VCaP (cell line): ENCODE results near the gene TMEM217.
A peak's percentile ranks its signal among the peaks of the same experiment; 100 is the strongest.

Experiments used
- H3K27ac ChIP-seq: fragments of 450-650 bp; 2 replicates; pipeline ENCODE4 v1.5.1; 2017
- CTCF ChIP-seq: fragments of 450-650 bp; conservative IDR thresholded peaks from 2 replicates; pipeline ENCODE4 v1.5.1; 2017; ENCODE audit warnings: mild to moderate bottlenecking, moderate library complexity

TMEM217 gene

GRCh38 chr6:37256692-37257319, 1.1 kb downstream of the TMEM217 start:
- no peak for TF ChIP-seq CTCF
- H3K27ac ChIP-seq, result peak overlapping the region; percentile 81

DNA sequence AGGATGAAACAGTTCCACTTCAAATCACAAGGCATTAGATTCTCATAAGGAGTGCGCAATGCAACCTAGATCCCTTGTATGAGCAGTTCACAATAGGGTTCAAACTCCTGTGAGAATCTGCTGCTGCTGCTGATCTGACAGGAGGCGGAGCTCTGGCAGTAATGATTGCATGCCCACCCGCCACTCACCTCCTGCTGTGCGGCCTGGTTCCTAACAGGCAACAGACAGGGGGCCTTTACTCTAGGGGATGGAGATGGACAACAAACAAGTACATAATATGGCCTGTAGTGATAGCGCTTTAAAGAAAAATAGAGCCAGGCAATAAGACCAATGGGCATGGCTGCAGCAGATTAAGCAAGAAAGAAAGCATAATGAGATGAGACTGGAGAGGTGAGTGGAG, 3.1 kb downstream of the TMEM217 start:
- no peak overlapping the region for H3K27ac ChIP-seq
- TF ChIP-seq CTCF, result no peak

DNA sequence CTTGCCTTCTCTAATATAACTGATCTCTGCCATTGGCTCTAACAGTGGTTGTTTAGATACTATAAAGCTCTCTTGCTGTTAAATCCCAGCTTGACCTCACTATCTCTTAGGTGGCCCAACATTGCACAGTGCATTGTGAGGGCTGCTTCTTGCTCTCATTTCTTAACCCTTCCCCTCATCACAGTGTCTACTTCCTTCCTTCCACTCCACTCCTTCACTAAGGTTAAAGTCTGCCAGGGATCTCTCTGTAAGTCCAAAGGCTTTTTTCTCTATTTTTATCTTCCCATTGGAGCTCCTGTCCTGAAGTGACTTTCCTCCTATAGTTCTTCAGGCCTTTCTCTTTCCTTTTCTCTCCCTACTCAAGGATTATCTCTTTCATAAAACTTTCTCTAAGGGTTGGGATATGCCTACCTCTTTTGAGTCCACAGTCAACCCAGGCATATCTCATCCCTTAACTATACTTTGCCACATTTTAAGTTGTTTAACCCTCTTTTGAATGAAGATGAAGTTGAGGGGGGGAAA, 4.4 kb downstream of the TMEM217 start:
- TF ChIP-seq CTCF, result no peak
- H3K27ac ChIP-seq, result no peak overlapping the region

GRCh38 chr6:37251211-37251780, 6.6 kb downstream of the TMEM217 start:
- no peak for TF ChIP-seq CTCF
- H3K27ac ChIP-seq, result no peak overlapping the region

DNA sequence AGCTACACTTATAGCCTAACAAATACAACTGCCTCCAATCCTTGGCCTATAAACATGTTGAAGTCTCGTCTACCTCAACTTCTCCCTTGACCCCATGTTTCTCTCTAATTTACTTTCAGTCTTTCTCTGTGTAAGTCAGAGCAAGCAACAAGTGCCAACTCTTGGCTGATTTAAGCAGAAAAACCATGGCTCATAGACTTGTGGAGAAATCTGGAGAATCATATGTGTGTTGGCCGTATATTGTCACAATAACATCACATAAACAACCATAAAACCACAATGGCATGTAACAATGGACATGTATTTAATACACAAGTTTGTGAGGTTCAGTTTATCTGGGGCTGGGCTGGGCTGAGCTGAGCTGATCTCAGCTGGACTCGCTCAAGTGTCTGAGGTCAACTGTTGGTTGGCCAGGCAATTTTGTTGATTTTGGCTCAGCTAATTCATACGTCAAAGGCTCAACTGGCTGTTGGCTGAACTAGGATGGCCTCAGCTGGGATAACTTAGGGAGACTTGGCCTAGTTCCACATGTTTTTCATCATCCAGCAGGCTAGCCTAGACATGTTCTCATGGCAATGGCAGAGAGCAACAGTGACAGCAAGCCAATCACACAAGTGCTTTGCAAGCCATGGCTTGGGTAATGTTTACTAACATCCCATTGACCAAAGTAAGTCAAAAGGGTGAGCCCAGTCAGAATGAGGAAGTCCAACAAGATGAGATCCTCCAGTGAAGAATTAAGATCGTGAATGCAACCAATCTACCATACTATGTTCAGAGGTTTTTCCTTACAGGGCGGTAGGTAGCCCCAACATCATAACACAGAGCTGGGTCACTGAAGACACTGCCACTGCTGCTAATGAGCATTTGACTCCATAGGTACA, 13.3 kb downstream of the TMEM217 start:
- peak overlapping the region; percentile 38 for H3K27ac ChIP-seq
- TF ChIP-seq CTCF, result no peak

GRCh38 chr6:37243816-37244370, 14.1 kb downstream of the TMEM217 start:
- H3K27ac ChIP-seq, result peak overlapping the region; percentile 38; the same call in 1 of the 2 replicates
- TF ChIP-seq CTCF, result no peak
